ENCODE data around the gene MYPN. TPM values are rescaled to one million over a fixed set of nuclear protein-coding genes. Genes with fewer than 3 reads are reported as not detected.

Gene MYPN, protein sequence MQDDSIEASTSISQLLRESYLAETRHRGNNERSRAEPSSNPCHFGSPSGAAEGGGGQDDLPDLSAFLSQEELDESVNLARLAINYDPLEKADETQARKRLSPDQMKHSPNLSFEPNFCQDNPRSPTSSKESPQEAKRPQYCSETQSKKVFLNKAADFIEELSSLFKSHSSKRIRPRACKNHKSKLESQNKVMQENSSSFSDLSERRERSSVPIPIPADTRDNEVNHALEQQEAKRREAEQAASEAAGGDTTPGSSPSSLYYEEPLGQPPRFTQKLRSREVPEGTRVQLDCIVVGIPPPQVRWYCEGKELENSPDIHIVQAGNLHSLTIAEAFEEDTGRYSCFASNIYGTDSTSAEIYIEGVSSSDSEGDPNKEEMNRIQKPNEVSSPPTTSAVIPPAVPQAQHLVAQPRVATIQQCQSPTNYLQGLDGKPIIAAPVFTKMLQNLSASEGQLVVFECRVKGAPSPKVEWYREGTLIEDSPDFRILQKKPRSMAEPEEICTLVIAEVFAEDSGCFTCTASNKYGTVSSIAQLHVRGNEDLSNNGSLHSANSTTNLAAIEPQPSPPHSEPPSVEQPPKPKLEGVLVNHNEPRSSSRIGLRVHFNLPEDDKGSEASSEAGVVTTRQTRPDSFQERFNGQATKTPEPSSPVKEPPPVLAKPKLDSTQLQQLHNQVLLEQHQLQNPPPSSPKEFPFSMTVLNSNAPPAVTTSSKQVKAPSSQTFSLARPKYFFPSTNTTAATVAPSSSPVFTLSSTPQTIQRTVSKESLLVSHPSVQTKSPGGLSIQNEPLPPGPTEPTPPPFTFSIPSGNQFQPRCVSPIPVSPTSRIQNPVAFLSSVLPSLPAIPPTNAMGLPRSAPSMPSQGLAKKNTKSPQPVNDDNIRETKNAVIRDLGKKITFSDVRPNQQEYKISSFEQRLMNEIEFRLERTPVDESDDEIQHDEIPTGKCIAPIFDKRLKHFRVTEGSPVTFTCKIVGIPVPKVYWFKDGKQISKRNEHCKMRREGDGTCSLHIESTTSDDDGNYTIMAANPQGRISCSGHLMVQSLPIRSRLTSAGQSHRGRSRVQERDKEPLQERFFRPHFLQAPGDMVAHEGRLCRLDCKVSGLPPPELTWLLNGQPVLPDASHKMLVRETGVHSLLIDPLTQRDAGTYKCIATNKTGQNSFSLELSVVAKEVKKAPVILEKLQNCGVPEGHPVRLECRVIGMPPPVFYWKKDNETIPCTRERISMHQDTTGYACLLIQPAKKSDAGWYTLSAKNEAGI (N-terminal part only)
- total RNA-seq, result 1 to 10 TPM; 1.5 to 1.8 TPM

DNA sequence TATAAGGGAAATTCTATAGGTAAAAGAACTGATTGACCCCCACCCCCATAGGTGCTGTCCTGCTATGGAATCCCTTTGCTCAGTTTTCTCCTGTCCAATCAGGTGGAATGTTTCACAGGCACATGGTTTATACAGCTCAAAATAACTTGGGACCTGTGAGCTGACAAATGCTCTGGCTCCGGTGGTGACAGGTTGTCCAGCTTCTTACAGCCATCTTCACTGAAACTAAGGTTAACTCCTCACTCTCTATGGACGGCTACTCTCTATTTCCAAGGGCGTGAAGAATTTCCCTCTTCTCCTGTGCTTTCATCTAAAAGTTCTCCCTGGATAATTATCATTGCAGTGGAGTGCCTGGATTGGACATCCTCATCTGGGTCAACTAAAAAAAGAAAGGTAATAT is at the start of gene MYPN:
TSS of gene MYPN (plus strand) at position 158 of the 400 bp plus-strand sequence. CDS start 11,951 bp downstream, outside the sequence.
- WGBS, result 72% methylated on average over 3 of the region's 3 CpGs
- H3K27ac ChIP-seq, result no peak within 1 kb of the TSS
- TF ChIP-seq POLR2A (IDR thresholded peaks at IDR 0.05) (no peak), POLR2AphosphoS5 (IDR thresholded peaks at IDR 0.05) (no peak)
- TF ChIP-seq, protein P1, sequence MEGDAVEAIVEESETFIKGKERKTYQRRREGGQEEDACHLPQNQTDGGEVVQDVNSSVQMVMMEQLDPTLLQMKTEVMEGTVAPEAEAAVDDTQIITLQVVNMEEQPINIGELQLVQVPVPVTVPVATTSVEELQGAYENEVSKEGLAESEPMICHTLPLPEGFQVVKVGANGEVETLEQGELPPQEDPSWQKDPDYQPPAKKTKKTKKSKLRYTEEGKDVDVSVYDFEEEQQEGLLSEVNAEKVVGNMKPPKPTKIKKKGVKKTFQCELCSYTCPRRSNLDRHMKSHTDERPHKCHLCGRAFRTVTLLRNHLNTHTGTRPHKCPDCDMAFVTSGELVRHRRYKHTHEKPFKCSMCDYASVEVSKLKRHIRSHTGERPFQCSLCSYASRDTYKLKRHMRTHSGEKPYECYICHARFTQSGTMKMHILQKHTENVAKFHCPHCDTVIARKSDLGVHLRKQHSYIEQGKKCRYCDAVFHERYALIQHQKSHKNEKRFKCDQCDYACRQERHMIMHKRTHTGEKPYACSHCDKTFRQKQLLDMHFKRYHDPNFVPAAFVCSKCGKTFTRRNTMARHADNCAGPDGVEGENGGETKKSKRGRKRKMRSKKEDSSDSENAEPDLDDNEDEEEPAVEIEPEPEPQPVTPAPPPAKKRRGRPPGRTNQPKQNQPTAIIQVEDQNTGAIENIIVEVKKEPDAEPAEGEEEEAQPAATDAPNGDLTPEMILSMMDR (IDR thresholded peaks at IDR 0.05), result no peak
- H3K9me3 ChIP-seq, result no peaks in the 10 kb centered on the region
- H3K36me3 ChIP-seq, result no peaks in the 10 kb centered on the region
- H3K4me1 ChIP-seq (replicated peaks), result no peaks in the 10 kb centered on the region
- no peaks in the 10 kb centered on the region for H3K27me3 ChIP-seq (replicated peaks; ENCODE audit: insufficient read depth)
- H3K4me3 ChIP-seq, result no peak within 1 kb of the TSS
- intact Hi-C loops (cut with DNase I), result no loop called here
- DNase-seq (ENCODE audit: low spot score), result no peak

DNA sequence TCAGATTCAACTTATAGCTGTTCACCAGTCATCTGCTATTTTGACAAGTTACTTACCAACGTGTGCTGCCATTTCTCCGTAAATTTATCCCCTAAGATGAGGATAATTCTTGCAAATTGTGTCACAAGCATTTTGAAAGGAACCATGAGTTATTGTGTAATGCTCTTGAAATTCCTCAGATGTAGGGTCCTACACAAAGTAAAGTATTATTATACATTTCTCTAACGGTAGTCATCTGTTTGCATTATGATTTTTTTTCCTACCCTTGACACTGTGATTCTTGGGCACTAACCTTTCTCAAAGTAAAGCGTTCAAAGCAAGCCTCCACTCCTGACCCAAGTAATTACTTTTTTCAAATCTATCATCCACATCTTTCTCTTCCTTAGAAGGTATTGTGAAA is 42.3 kb upstream of the MYPN start:
- DNase-seq (ENCODE audit: low spot score), result no peak
- Histone ChIP-seq H3K9me3 (no peaks in the 10 kb centered on the region), H3K27ac (no peak overlapping the region), H3K4me3 (no peak overlapping the region), H3K4me1 (replicated peaks) (no peaks in the 10 kb centered on the region), H3K27me3 (replicated peaks; ENCODE audit: insufficient read depth) (no peaks in the 10 kb centered on the region), H3K36me3 (no peaks in the 10 kb centered on the region)
- 76% methylated on average over 4 of the region's 4 CpGs for WGBS
- TF ChIP-seq, protein P1 (IDR thresholded peaks at IDR 0.05), result no peak
- no peak for TF ChIP-seq POLR2A (IDR thresholded peaks at IDR 0.05)
- TF ChIP-seq POLR2AphosphoS5 (IDR thresholded peaks at IDR 0.05), result no peak
- intact Hi-C loops (cut with DNase I), result no loop called here

DNA sequence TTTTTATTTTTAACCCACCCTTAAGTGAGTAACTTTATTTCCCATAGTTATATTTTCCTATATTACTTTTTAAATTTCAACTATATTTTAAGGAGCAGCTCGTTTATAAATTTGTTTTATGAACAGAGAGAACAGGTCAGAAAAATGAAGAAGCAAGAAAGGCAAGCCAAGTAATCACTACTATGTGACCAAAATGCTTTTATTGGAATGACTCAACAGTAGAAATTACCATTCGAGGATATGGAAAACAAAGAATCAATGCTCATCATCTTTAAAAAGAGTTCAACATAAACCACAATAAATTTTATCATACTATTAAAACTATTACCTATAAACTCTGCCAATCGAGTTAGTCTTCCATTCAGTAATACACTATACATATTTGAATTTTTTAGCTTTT is 41.8 kb upstream of the MYPN start:
- TF ChIP-seq POLR2AphosphoS5 (IDR thresholded peaks at IDR 0.05), result no peak
- TF ChIP-seq POLR2A (IDR thresholded peaks at IDR 0.05), result no peak
- TF ChIP-seq, protein P1 (IDR thresholded peaks at IDR 0.05), result no peak
- DNase-seq (ENCODE audit: low spot score), result no peak
- 59% methylated on average over 3 of the region's 3 CpGs for WGBS

DNA sequence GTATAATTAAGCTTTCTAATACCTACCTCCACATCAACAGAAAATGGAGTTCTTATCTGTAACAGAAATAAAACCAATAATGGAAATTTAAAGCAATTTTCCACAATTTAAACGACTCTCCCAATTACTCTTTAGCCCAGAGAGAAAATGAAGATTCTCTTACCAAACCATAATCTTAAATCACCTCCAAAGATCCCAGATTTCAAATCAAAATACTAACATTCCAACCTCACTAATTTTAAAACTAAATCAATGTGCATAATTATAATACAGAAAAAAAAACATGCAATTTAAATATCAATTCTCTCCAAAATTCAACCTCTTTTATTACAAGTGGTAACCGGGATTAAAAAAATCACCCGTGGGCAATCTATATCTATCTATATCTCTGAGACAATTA is 35.7 kb upstream of the MYPN start:
- H3K4me1 ChIP-seq (replicated peaks), result no peaks in the 10 kb centered on the region
- TF ChIP-seq, protein P1 (IDR thresholded peaks at IDR 0.05), result no peak
- TF ChIP-seq POLR2AphosphoS5 (IDR thresholded peaks at IDR 0.05) (no peak), POLR2A (IDR thresholded peaks at IDR 0.05) (no peak)

More for the DNA sequence above, 41.8 kb upstream of the MYPN start:
- H3K9me3 ChIP-seq, result no peaks in the 10 kb centered on the region
- no peaks in the 10 kb centered on the region for H3K27me3 ChIP-seq (replicated peaks; ENCODE audit: insufficient read depth)
- no peaks in the 10 kb centered on the region for H3K36me3 ChIP-seq
- H3K4me3 ChIP-seq, result no peak overlapping the region
- no peaks in the 10 kb centered on the region for H3K4me1 ChIP-seq (replicated peaks)
- intact Hi-C loops (cut with DNase I), result no loop called here
- H3K27ac ChIP-seq, result no peak overlapping the region

More for the DNA sequence above, 35.7 kb upstream of the MYPN start:
- no peaks in the 10 kb centered on the region for H3K36me3 ChIP-seq
- H3K4me3 ChIP-seq, result peak overlapping the region; percentile 68 to 96
- H3K9me3 ChIP-seq, result no peaks in the 10 kb centered on the region
- no peak for DNase-seq (ENCODE audit: low spot score)
- WGBS, result 13% methylated on average over 3 of the region's 3 CpGs
- H3K27me3 ChIP-seq (replicated peaks; ENCODE audit: insufficient read depth), result no peaks in the 10 kb centered on the region
- peak overlapping the region in 1 of 2 donors; percentile 97 for H3K27ac ChIP-seq
- intact Hi-C loops (cut with DNase I), result loop anchor here (10.0 kb wide), 3 partner anchors 189 to 261 kb away; partner anchors contain the start of genes HNRNPH3, PBLD and SIRT1
